H1 (cell line): ENCODE data around the gene ATP6V0E2.

Experiments
- CHD2 ChIP-seq: IDR thresholded peaks from 2 replicates; pipeline ENCODE4 v1.6.1; 2012; ENCODE audit warnings: low read length, improper control_type of control experiment
- CTCF ChIP-seq, 3 experiments: IDR thresholded peaks; 1 replicate in 2 of 3; 2 replicates in 1 of 3; pipeline versions ENCODE4 v1.5.1 to v1.6.1; 2011; ENCODE audit warnings: low read length in 3 of 3, mild to moderate bottlenecking in 3 of 3, inconsistent platforms in 2 of 3, low read depth in 1 of 3, moderate library complexity in 1 of 3; ENCODE audit not compliant: insufficient read depth in 1 of 3; ENCODE audit errors: control extremely low read depth in 1 of 3
- EGR1 ChIP-seq: IDR thresholded peaks from 2 replicates; pipeline ENCODE4 v1.6.1; 2011; ENCODE audit warnings: low read depth, low read length, borderline replicate concordance
- EZH2 ChIP-seq: fragments of 200-600 bp; sonication (generic); IDR thresholded peaks from 2 replicates; pipeline ENCODE4 v1.7.1; 2012; ENCODE audit warnings: low read depth, mild to moderate bottlenecking, moderate library complexity, low read length, inconsistent platforms; ENCODE audit not compliant: severe bottlenecking
- JUND ChIP-seq: IDR thresholded peaks from 2 replicates; pipeline ENCODE4 v1.6.1; 2011; ENCODE audit warnings: mild to moderate bottlenecking, improper control_type of control experiment, low read length
- MAFK ChIP-seq: IDR thresholded peaks from 2 replicates; pipeline ENCODE4 v1.6.1; 2012; ENCODE audit warnings: low read depth, mild to moderate bottlenecking, improper control_type of control experiment, low read length
- NANOG ChIP-seq: IDR thresholded peaks from 2 replicates; pipeline ENCODE4 v1.6.1; 2011; ENCODE audit warnings: low read length, low read depth, mild to moderate bottlenecking, inconsistent platforms; ENCODE audit not compliant: insufficient read depth, poor library complexity, severe bottlenecking
- POLR2A ChIP-seq, 2 experiments: IDR thresholded peaks; 1 replicate in 1 of 2; 2 replicates in 1 of 2; pipeline ENCODE4 v1.6.1; 2011; ENCODE audit warnings: low read depth in 2 of 2, low read length in 2 of 2, mild to moderate bottlenecking in 2 of 2; ENCODE audit errors: control extremely low read depth in 1 of 2
- RAD21 ChIP-seq, 2 experiments: IDR thresholded peaks in 1 of 2; conservative IDR thresholded peaks in 1 of 2; 2 replicates each; pipeline ENCODE4 v1.6.1; 2011; ENCODE audit warnings: low read depth in 2 of 2, low read length in 2 of 2, improper control_type of control experiment in 1 of 2, inconsistent platforms in 1 of 2, mild to moderate bottlenecking in 1 of 2, moderate library complexity in 1 of 2
- SIN3A ChIP-seq, 2 experiments: IDR thresholded peaks in 1 of 2; conservative IDR thresholded peaks in 1 of 2; 2 replicates each; pipeline ENCODE4 v1.6.1; 2011 to 2012; ENCODE audit warnings: low read length in 2 of 2, improper control_type of control experiment in 1 of 2, low read depth in 1 of 2, mild to moderate bottlenecking in 1 of 2
- TEAD4 ChIP-seq: IDR thresholded peaks from 2 replicates; pipeline ENCODE4 v1.6.1; 2012; ENCODE audit warnings: low read depth, low read length, inconsistent platforms, mixed read lengths

GRCh38 chr7:149861728-149862045 is 12.1 kb upstream of the ATP6V0E2 start:
- no peak for TF ChIP-seq CTCF (IDR thresholded peaks at IDR 0.05; ENCODE audit: control extremely low read depth in 1 of 3, insufficient read depth in 1 of 3, low read depth in 1 of 3, low read length in 3 of 3)
- no peak for TF ChIP-seq CHD2
- no peak for TF ChIP-seq SIN3A (conservative IDR thresholded peaks at IDR 0.05 in 1 of 2, IDR thresholded peaks at IDR 0.05 in 1 of 2; ENCODE audit: low read depth in 1 of 2, low read length in 2 of 2)
- no peak for TF ChIP-seq MAFK
- no peak for TF ChIP-seq RAD21 (IDR thresholded peaks at IDR 0.05 in 1 of 2, conservative IDR thresholded peaks at IDR 0.05 in 1 of 2; ENCODE audit: low read depth in 2 of 2, low read length in 2 of 2)
- TF ChIP-seq POLR2A (IDR thresholded peaks at IDR 0.05; ENCODE audit: control extremely low read depth in 1 of 2, low read depth in 2 of 2, low read length in 2 of 2) = no peak
- TF ChIP-seq NANOG = no peak
- TF ChIP-seq JUND = no peak
- no peak for TF ChIP-seq EGR1
- TF ChIP-seq TEAD4 = no peak
- no peak for TF ChIP-seq EZH2
